ENCODE results near the gene CCDC85C. TPM values are rescaled to one million over a fixed set of nuclear protein-coding genes. Genes with fewer than 3 reads are reported as not detected.
A peak's percentile ranks its signal among the peaks of the same experiment; 100 is the strongest.

Gene CCDC85C
- total and polyA plus RNA-seq, 9 donors, result 2.1 to 28.4 (median 13.1) TPM

- H3K36me3 ChIP-seq, result no peaks in the 10 kb centered on the region
- no peak for DNase-seq
- no peak overlapping the region for H3K4me3 ChIP-seq
- intact Hi-C loops (cut with DNase I), result no loop called here
- no peaks in the 10 kb centered on the region for H3K27me3 ChIP-seq
- no peak overlapping the region for H3K27ac ChIP-seq
- TF ChIP-seq, protein P1, sequence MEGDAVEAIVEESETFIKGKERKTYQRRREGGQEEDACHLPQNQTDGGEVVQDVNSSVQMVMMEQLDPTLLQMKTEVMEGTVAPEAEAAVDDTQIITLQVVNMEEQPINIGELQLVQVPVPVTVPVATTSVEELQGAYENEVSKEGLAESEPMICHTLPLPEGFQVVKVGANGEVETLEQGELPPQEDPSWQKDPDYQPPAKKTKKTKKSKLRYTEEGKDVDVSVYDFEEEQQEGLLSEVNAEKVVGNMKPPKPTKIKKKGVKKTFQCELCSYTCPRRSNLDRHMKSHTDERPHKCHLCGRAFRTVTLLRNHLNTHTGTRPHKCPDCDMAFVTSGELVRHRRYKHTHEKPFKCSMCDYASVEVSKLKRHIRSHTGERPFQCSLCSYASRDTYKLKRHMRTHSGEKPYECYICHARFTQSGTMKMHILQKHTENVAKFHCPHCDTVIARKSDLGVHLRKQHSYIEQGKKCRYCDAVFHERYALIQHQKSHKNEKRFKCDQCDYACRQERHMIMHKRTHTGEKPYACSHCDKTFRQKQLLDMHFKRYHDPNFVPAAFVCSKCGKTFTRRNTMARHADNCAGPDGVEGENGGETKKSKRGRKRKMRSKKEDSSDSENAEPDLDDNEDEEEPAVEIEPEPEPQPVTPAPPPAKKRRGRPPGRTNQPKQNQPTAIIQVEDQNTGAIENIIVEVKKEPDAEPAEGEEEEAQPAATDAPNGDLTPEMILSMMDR (IDR thresholded peaks at IDR 0.05), result no peak
- TF ChIP-seq EP300 (IDR thresholded peaks at IDR 0.05) (no peak), POLR2A (IDR thresholded peaks at IDR 0.05) (no peak)
- no peaks in the 10 kb centered on the region for H3K9me3 ChIP-seq
- H3K4me1 ChIP-seq (ENCODE audit: insufficient read depth), result peaks cover 1% of the 10 kb centered on the region
- 88 to 97% (median 92%) methylated on average over 3 of the region's 3 CpGs for WGBS, 3 donors
These were observed 29.1 kb upstream of the CCDC85C start for GRCh38 chr14:99633141-99633540.

DNA sequence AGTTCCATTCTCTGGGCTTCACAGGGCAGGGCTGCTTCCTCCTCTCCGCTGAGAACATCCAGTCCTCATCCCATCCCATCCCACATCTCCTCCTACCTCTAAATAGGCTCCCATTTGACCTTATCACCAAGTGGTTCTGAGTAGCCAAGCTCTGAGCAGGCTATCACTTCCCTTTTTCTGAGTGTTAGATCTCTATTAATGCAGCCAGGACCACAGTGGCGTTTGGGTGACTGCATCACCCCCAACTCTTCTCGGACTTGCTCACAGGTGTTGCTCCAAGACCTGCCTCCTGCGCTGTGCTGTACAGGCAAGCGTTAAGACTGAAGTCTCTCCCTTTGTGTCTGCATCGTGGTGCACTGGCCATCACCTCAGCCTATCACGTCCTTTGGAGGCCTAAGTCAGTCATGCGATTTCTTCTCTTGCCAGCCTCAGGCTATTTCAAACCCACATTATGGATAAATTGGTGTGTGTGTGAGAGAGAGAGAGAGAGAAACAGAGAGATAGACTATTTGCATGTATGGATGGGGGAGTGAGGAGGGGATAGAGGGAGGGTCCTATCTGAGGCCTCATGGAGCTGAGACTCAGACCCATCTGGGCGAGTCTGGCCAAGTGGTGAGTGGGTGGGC, 28.5 kb upstream of the CCDC85C start:
- H3K4me3 ChIP-seq, result no peak overlapping the region
- intact Hi-C loops (cut with DNase I), result no loop called here
- H3K9me3 ChIP-seq, result no peaks in the 10 kb centered on the region
- 86 to 94% (median 89%) methylated on average over 9 of the region's 9 CpGs for WGBS, 3 donors
- peaks cover 1% of the 10 kb centered on the region for H3K4me1 ChIP-seq (ENCODE audit: insufficient read depth)
- DNase-seq, result no peak
- no peaks in the 10 kb centered on the region for H3K36me3 ChIP-seq
- H3K27ac ChIP-seq, result no peak overlapping the region
- no peak for TF ChIP-seq EP300 (IDR thresholded peaks at IDR 0.05)
- TF ChIP-seq, protein P1 (IDR thresholded peaks at IDR 0.05), result no peak
- no peak for TF ChIP-seq POLR2A (IDR thresholded peaks at IDR 0.05)
- no peaks in the 10 kb centered on the region for H3K27me3 ChIP-seq

DNA sequence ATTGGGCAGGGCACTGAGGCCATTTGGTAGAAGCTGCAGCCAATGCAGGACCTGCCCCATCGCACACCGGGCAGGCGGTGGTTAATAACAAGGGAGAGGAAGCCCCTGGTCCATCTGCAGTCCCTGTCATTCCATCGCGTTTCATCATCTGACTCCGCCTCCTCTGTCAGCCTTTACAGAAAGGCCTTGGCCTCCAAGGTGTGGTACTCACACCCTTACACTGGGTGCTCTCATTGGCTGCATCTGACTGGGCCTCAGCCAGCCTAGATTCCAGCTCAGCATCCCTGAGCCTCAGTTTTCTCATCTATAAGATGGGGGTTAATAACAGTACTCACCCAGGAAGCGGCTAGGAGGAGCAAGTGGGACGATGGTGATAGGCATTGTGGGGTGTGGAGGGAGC, 26.2 kb upstream of the CCDC85C start:
- Histone ChIP-seq H3K27ac (no peak overlapping the region), H3K9me3 (no peaks in the 10 kb centered on the region), H3K4me1 (ENCODE audit: insufficient read depth) (peaks cover 1% of the 10 kb centered on the region), H3K27me3 (no peaks in the 10 kb centered on the region), H3K36me3 (no peaks in the 10 kb centered on the region), H3K4me3 (no peak overlapping the region)
- intact Hi-C loops (cut with DNase I), result no loop called here
- no peak for DNase-seq
- WGBS, 3 donors, result 63 to 69% (median 68%) methylated on average over 8 of the region's 8 CpGs
- no peak for TF ChIP-seq POLR2A (IDR thresholded peaks at IDR 0.05)
- no peak for TF ChIP-seq EP300 (IDR thresholded peaks at IDR 0.05)
- TF ChIP-seq, protein P1 (IDR thresholded peaks at IDR 0.05), result no peak

DNA sequence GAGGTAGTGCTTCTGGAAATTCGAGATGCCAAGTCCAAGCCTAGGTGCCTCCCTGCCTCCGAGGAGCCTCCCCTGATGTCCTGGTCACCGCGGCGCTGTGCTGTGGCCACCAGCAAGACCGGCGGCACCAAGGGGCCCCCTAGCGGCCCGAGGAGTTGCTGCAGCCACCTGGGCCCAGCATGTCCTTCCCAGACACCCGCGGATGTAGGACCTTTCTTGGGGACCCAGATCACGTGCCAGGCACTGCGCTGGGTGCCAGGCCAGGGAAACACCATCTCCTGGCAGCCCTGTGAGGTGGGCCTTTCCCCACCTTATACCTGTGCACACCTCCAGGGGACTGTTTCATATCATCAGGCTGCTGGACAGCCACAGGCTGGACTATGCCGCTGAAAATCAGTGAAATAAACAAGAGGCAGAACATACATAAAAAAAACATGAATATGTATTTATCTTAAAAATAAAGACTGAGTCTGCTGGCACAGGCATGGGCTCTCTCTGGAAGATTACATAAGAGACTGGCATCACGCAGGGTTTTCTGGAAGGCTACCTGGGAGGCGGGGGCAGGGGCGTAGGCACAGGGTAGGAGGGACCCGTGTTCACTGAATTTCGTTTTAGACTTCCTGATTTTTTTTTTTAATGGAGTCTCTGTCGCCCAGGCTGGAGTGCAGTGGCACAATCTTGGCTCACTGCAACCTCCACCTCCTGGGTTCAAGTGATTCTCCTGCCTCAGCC, 25.0 kb upstream of the CCDC85C start:
- WGBS, 3 donors, result 20 to 25% (median 23%) methylated on average over 20 of the region's 20 CpGs
- H3K27ac ChIP-seq, result no peak overlapping the region
- H3K36me3 ChIP-seq, result no peaks in the 10 kb centered on the region
- no peak overlapping the region for H3K4me3 ChIP-seq
- no peaks in the 10 kb centered on the region for H3K9me3 ChIP-seq
- H3K4me1 ChIP-seq (ENCODE audit: insufficient read depth), result peaks cover 1% of the 10 kb centered on the region
- intact Hi-C loops (cut with DNase I), result loop anchor here (2.0 to 5.0 kb wide), 3 partner anchors 67 to 112 kb away; no protein-coding TSS in a partner anchor
- H3K27me3 ChIP-seq, result no peaks in the 10 kb centered on the region
- TF ChIP-seq, protein P1 (IDR thresholded peaks at IDR 0.05), result peak; percentile 95
- no peak for TF ChIP-seq EP300 (IDR thresholded peaks at IDR 0.05)
- no peak for TF ChIP-seq POLR2A (IDR thresholded peaks at IDR 0.05)
- DNase-seq, result peak; percentile 68 to 84 (median 78)

Data from ovary (tissue), 9 donors.